DMS114 treated with DMSO at 0.1 percent for 48 hours (cell line): ENCODE data around the gene RAB25.
"Not testable (repeated sequence)": the region's sequence is repeated elsewhere in the genome, so short reads cannot be mapped to it uniquely, and the experiment has no call there.

ENCODE experiments used
- DNase-seq: peaks from one replicate; lab custom pipeline; 2025; ENCODE audit not compliant: unreplicated experiment; lab: John Stamatoyannopoulos, UW

RAB25 gene

DNA sequence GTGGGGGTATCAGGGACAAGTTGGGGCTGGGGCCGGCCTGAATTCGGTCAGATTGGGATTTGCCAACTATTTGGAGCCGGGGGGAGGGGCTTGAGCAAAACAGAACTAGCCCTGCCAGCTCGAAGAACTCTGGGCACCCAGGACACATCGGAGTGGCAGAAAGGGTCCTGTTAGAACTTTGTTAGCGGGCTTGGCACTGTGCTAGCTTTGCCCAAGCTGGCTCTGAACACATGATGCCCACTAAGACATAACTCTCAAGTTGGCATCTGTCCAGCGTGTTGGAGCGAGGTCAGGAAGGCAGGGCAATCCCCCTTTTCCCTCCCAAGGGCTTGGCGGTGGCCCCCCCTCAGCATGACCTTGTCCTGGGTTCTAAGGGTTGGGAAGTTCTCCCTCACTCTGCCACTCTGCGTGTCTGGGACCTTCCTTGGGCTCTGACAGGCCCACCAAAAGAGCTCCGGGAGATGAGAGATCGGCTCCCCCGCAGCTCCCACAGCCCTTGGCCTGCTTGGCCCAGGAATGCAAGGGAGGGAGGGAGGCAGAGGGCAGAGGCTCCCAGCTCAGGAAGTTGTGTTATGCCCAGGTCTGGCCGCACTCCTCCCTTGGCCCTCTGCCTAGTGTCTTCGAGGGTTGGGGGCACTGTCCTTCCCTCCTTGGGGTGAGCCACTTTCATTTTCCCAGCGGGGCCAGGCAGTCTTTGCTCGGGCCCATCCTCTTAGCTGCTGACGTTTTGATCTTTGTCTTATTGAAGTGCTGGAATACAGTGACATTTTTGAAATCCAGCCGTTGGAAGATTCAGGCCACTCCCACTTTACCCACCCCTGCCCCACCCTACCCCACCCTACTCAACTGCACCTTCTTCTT is 54.8 kb downstream of the RAB25 start:
- peak; percentile 66 for DNase-seq

- DNase-seq, result not testable (repeated sequence)
Measured at GRCh38 chr1:156116731-156117130, 55.8 kb downstream of the RAB25 start.

DNA sequence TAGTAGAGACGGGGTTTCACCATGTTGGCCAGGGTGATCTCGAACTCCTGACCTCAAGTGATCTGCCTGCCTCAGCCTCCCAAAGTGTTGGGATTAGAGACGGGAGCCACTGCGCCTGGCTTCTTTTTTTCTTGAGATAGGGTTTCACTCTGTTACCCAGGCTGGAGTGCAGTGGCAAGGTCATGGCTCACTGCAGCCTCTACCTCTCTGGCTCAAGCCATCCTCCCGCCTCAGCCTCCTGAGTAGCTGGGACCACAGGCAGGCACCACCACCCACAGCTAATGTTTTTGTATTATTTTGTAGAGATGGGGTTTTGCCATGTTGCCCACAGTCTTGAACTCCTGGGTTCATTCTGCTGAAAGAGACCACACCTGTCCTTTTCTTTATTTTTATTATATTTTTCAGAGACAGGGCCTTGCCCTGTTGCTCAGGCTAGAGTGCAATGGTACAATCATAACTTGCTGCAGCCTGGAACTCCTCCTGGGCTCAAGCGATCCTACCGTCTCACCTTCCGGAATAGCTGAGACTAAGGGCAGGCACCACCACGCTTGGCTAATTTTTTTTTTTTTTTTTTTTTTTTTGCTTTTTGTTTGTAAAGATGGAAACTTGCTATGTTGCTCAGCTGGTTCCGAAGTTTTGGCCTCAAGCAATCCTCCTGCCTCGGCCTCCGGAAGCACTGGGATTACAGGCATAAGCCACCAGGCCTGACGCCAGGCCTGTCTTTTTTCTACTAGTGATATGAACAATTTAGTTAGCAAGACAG is 56.6 kb downstream of the RAB25 start:
- DNase-seq, result no peak

DNA sequence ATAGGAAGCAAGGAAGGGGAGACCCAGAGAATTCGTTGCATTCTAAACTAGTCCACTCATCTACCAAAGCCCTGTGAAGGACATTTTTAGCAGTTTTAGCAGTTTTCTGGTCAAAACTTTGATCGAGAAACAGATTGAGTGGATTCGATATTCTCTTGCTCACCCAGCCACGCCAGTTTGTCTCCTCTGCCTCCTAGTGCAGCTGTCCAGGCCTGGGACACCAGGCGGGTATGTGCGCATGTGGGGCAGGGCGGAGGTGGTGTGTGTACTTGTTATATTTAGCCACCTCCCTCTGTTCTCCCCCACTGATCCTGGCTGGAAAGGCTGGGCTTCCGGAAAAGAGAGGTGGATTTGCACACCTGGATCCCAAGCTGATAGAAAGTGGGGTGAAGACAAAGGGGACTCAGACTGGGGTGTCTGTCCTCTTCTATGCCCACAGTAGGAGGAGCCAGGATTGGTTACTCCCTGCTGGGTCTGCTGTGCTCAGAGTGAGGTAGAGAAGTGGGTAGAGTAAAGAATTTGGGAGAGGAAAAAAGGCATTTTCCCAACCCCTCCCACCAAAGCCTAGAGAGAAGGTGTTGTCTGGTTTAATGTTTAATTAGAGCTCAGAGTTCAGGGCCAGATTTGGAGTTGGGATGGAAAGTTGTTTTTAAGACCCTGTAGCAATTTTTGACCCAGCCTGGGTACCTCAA is 57.4 kb downstream of the RAB25 start:
- DNase-seq, result no peak

DNA sequence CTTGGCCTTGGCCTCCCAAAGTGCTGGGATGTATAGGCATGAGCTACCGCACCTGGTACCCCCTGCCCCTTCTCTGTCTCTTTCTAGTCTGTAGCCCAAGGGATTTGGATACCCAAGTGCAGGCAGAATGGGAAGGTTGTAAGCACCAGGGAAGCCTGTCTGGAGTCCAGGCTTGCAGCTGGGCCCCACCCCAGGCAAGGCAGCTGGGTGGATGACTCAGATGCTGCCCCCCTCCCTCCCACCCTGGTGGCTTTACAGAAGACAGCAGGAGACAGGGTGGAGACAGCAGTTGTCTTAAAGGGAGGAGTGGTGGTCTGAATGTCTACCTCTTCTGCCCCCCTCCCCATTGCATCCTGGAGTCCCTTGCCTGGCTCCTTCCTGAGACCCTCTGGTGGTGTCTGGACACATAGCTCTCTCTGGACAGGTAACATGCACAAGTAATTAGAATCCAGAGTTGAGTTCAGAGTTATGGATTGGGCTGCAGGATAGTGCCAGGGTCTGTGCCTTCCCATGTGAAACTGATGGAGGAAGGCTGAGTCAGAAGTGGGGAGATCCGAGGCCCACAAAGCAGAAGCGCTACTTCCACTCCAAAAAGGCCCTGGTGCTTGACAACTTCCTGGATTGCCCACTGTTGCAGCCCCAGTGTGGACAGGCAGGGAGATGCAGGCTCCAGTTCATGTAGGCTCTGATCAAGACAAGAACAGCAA is 58.7 kb downstream of the RAB25 start:
- no peak for DNase-seq
